GM12878 (cell line): Measurements from ENCODE around the gene AFAP1L2. TPM values are rescaled to one million over a fixed set of nuclear protein-coding genes. Genes with fewer than 3 reads are reported as not detected.

Experiments
- ATAC-seq: fragments of 200-7000 bp; cut with Tn5 transposase; 3 replicates; pipeline ENCODE4 v1.9.1; 2020; ENCODE audit warnings: mild to moderate bottlenecking, moderate library complexity
- BruUV-seq: library from RNA; stranded (reverse); fragments of 400-500 nt; replicated peaks from 2 replicates; lab custom pipeline; 2021; lab: Mats Ljungman, UMichigan
- CTCF ChIA-PET: fragments of 300-600 bp; sonication (Branson Sonifier 250); formaldehyde crosslinking; extraction: SDS; loops from one replicate; lab custom pipeline; 2021; ENCODE audit warnings: inconsistent platforms; lab: Yijun Ruan, JAX
- POLR2A ChIA-PET: fragments of 350-600 bp; formaldehyde crosslinking; extraction: SDS; loops from one replicate; lab custom pipeline; 2021; ENCODE audit warnings: inconsistent platforms; lab: Charles Lee
- RAD21 ChIA-PET: fragments of 300-600 bp; sonication (Branson Sonifier 250); formaldehyde crosslinking; loops from one replicate; lab custom pipeline; 2023; ENCODE audit warnings: antibody characterized with exemption; ENCODE audit not compliant: unreplicated experiment; lab: Charles Lee
- SMC1A ChIA-PET: fragments of 300-600 bp; sonication (Branson Sonifier 250); formaldehyde crosslinking; loops from one replicate; lab custom pipeline; 2023; ENCODE audit not compliant: unreplicated experiment, uncharacterized antibody; lab: Charles Lee
- DNase-seq: peaks from one replicate; pipeline ENCODE4 v3.0.0-alpha.2; 2011; ENCODE audit warnings: low read depth, low spot score
- FAIRE-seq: peaks from 3 replicates; lab custom pipeline; 2011; peaks lifted over from hg19 to GRCh38; lab: Jason Lieb, UNC
- H2AFZ ChIP-seq: 2 replicates; pipeline ENCODE4 v1.6.0; 2011; ENCODE audit warnings: low read depth, low read length, control low read depth; ENCODE audit not compliant: control insufficient read depth
- H3K27ac ChIP-seq: 2 replicates; pipeline ENCODE4 v1.5.1; 2011; ENCODE audit warnings: control low read depth; ENCODE audit not compliant: control insufficient read depth, insufficient read depth
- H3K27me3 ChIP-seq, 2 experiments: replicated peaks in 1 of 2; 2 replicates each; pipeline versions ENCODE4 v1.6.0 to v1.6.1; 2011; ENCODE audit warnings: low read length in 1 of 2; ENCODE audit not compliant: control insufficient read depth in 2 of 2, insufficient read depth in 2 of 2
- H3K36me3 ChIP-seq, 2 experiments: 2 replicates each; pipeline ENCODE4 v1.5.1; 2011; ENCODE audit warnings: low read length in 1 of 2; ENCODE audit not compliant: control insufficient read depth in 2 of 2, insufficient read depth in 2 of 2
- H3K4me1 ChIP-seq: 2 replicates; pipeline ENCODE4 v1.6.1; 2011; ENCODE audit warnings: mild to moderate bottlenecking, low read length, moderate library complexity, mixed read lengths; ENCODE audit not compliant: control insufficient read depth, insufficient read depth
- H3K4me2 ChIP-seq: 2 replicates; pipeline ENCODE4 v1.6.0; 2011; ENCODE audit warnings: control low read depth; ENCODE audit not compliant: control insufficient read depth, insufficient read depth
- H3K4me3 ChIP-seq: fragments of 200-600 bp; sonication (generic); 2 replicates; pipeline ENCODE4 v1.5.1; 2016
- H3K79me2 ChIP-seq: 2 replicates; pipeline ENCODE4 v1.6.0; 2011; ENCODE audit warnings: low read length; ENCODE audit not compliant: control insufficient read depth, insufficient read depth
- H3K9ac ChIP-seq: 2 replicates; pipeline ENCODE4 v1.8.0; 2011; ENCODE audit warnings: low read length, control low read depth, mixed read lengths; ENCODE audit not compliant: control insufficient read depth, insufficient read depth
- H3K9me3 ChIP-seq: replicated peaks from 3 replicates; pipeline ENCODE4 v1.5.1; 2011; ENCODE audit warnings: mild to moderate bottlenecking, low read length; ENCODE audit not compliant: control insufficient read depth, insufficient read depth
- H4K20me1 ChIP-seq: 2 replicates; pipeline ENCODE4 v1.6.0; 2011; ENCODE audit not compliant: control insufficient read depth, insufficient read depth
- CHD2 ChIP-seq: IDR thresholded peaks from 2 replicates; pipeline ENCODE4 v1.6.1; 2011; ENCODE audit warnings: low read depth, low read length, improper control_type of control experiment, borderline replicate concordance
- IKZF2 ChIP-seq, 2 experiments: fragments of 450-650 bp; IDR thresholded peaks; 2 replicates each; pipeline ENCODE4 v1.6.1; 2017; ENCODE audit warnings: mild to moderate bottlenecking in 2 of 2, moderate library complexity in 2 of 2
- MTA3 ChIP-seq: IDR thresholded peaks from 2 replicates; pipeline ENCODE4 v1.6.1; 2012; ENCODE audit warnings: low read length, inconsistent platforms, borderline replicate concordance
- RBBP5 ChIP-seq: fragments of 200-600 bp; sonication (generic); conservative IDR thresholded peaks from 2 replicates; pipeline ENCODE4 v1.6.1; 2016
- SP1 ChIP-seq: IDR thresholded peaks from one replicate; pipeline ENCODE4 v1.6.1; 2011; ENCODE audit warnings: low read depth, low read length
- STAT1 ChIP-seq: fragments of 450-650 bp; conservative IDR thresholded peaks from 2 replicates; pipeline ENCODE4 v1.6.1; 2014; ENCODE audit warnings: antibody characterized with exemption, mild to moderate bottlenecking
- SUZ12 ChIP-seq: fragments of 200-600 bp; sonication (generic); IDR thresholded peaks from one replicate; pipeline ENCODE4 v1.6.1; 2018; ENCODE audit warnings: antibody characterized with exemption, mild to moderate bottlenecking; ENCODE audit not compliant: unreplicated experiment
- TCF3 ChIP-seq: IDR thresholded peaks from 2 replicates; pipeline ENCODE4 v1.6.1; 2012; ENCODE audit warnings: low read depth, mild to moderate bottlenecking, low read length, borderline replicate concordance; ENCODE audit not compliant: insufficient read depth
- TCF7 ChIP-seq: IDR thresholded peaks from 2 replicates; pipeline ENCODE4 v1.6.1; 2014; ENCODE audit warnings: antibody characterized with exemption, borderline replicate concordance
- ZNF384 ChIP-seq: IDR thresholded peaks from 2 replicates; pipeline ENCODE4 v1.6.1; 2012; ENCODE audit warnings: low read depth, mild to moderate bottlenecking, low read length, improper control_type of control experiment, borderline replicate concordance
- WGBS: methylation state at CpG from one replicate; pipeline ENCODE4 v1.1.6; 2016; ENCODE audit warnings: low lambda C conversion rate; ENCODE audit not compliant: insufficient replicate concordance, insufficient coverage; ENCODE audit errors: missing lambda C conversion rate; 5-methylcytosine and 5-hydroxymethylcytosine counted together
- in situ Hi-C: fragments of 300-500 bp; cut with MboI; formaldehyde crosslinking; loops from 9 replicates; pipeline ENCODE4 v1.14.3; 2018; ENCODE audit warnings: mixed read lengths
- intact Hi-C: fragments of 100-400 bp; cut with micrococcal nuclease; formaldehyde crosslinking; loops from one replicate; pipeline ENCODE4 v1.14.2; 2022; ENCODE audit not compliant: unreplicated experiment
- polyA plus RNA-seq, 11 experiments: library from polyadenylated mRNA; depleted of rRNA in 4 of 11; unstranded in 6 of 11; stranded (reverse) in 5 of 11; fragments of >200 nt; fragmentation: Nextera tagmentation in 4 of 11; fragmentation: Illumina TruSeq in 1 of 11; extraction: Ambion mirVana in 4 of 11; extraction: Trizol in 1 of 11; gene quantifications; 1 replicate in 1 of 11; 2 replicates in 10 of 11; pipeline versions ENCODE4 v1.2.1 to v1.2.3, GENCODE V29; 2011 to 2016; ENCODE audit warnings: inconsistent platforms in 2 of 11, missing spikeins in 2 of 11, low read depth in 1 of 11
- total RNA-seq, 4 experiments: library from RNA; depleted of rRNA in 3 of 4; stranded (reverse); fragments of >200 nt in 3 of 4; fragmentation: Illumina TruSeq in 1 of 4; extraction: Trizol in 1 of 4; gene quantifications; 2 replicates each; pipeline versions ENCODE4 v1.2.1 to v1.2.3, GENCODE V29; 2013 to 2021
- TF ChIP-seq, protein P1 (sequence below): fragments of 450-650 bp; IDR thresholded peaks from 2 replicates; pipeline ENCODE4 v1.6.1; 2017; ENCODE audit warnings: borderline replicate concordance

The AFAP1L2 gene
- total and polyA plus RNA-seq, 10 of the 15 experiments (the other 5 are each of a cell fraction or from before 2014, with no cell fraction given): 0.03 to 4.0 (median 0.34) TPM

DNA sequence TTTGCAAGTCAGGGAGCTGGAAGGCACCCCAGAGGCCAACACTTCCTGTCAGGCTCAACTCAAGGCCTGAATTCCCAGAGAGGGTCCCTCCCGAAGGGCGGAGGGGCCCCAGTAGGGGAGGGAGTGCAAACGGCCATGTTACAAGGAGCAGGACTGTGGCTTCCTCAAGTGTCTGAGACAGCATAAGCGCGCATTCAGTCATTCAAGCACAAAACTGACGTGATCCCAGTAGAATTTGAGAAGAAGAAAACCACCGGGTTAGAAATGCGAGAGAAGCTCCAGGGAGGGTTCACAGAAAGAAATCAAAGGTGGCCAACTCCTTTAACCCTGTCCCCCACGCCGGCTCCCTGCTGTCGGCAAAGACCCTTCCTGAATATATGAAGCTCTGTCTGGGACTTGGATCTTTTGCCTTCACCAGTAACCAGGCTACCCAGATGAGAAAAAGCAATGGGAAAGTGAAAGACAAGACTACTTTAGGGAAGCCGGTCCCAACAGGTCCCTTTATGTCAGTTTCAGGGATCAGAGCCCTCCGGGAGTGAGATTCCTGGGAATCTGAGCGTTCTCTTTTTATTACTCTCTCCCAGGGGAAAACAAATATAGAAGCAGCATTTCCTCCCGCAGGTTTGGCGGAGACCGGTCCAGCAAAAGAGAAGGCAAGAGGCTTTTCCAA, 1.3 kb downstream of the AFAP1L2 start:
- TF ChIP-seq, protein P1, sequence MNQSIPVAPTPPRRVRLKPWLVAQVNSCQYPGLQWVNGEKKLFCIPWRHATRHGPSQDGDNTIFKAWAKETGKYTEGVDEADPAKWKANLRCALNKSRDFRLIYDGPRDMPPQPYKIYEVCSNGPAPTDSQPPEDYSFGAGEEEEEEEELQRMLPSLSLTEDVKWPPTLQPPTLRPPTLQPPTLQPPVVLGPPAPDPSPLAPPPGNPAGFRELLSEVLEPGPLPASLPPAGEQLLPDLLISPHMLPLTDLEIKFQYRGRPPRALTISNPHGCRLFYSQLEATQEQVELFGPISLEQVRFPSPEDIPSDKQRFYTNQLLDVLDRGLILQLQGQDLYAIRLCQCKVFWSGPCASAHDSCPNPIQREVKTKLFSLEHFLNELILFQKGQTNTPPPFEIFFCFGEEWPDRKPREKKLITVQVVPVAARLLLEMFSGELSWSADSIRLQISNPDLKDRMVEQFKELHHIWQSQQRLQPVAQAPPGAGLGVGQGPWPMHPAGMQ: no peak
- no peak for TF ChIP-seq MTA3
- TF ChIP-seq TCF3: no peak
- TF ChIP-seq STAT1: no peak
- no peak for TF ChIP-seq TCF7
- TF ChIP-seq RBBP5: no peak
- no peak for TF ChIP-seq CHD2
- TF ChIP-seq IKZF2 (IDR thresholded peaks at IDR 0.05): peak in 1 of 2 experiments; percentile 16; a peak in 1 of 4 replicates
- no peak for TF ChIP-seq ZNF384
- TF ChIP-seq SUZ12: peak; percentile 31
- no peak for TF ChIP-seq SP1
- H3K9me3 ChIP-seq: no peaks in the 10 kb centered on the region
- H3K4me1 ChIP-seq: peaks cover 1% of the 10 kb centered on the region
- no peaks in the 10 kb centered on the region for H3K36me3 ChIP-seq
- H3K9ac ChIP-seq: peak overlapping the region; percentile 34
- H2AFZ ChIP-seq: no peak overlapping the region; the same call in 1 of the 2 replicates
- 17% methylated on average over 17 of the region's 17 CpGs for WGBS
- no peak for DNase-seq
- peak overlapping the region; percentile 26; the same call in 1 of the 2 replicates for H3K4me2 ChIP-seq
- in situ Hi-C loops (no loop called here), intact Hi-C loops (no loop called here)
- CTCF ChIA-PET: interaction anchor here (1.0 to 2.1 kb wide), 6 partner anchors 15 to 99 kb away, joined by 3 to 21 read pairs (median 4); no protein-coding TSS in a partner anchor
- FAIRE-seq: no peak
- SMC1A ChIA-PET: interaction anchor here (0.6 to 2.0 kb wide), 8 partner anchors 14 to 692 kb away, joined by 3 to 14 read pairs (median 3); no protein-coding TSS in a partner anchor
- RAD21 ChIA-PET: interaction anchor here (0.7 to 2.8 kb wide), 5 partner anchors 21 to 99 kb away, joined by 4 to 21 read pairs (median 6); no protein-coding TSS in a partner anchor
- H4K20me1 ChIP-seq: no peaks in the 10 kb centered on the region
- peak overlapping the region; percentile 40; the same call in 1 of the 2 replicates for H3K4me3 ChIP-seq
- POLR2A ChIA-PET: interaction anchor here (1.1 kb wide), 1 partner anchor 10 kb away, joined by 3 read pairs; no protein-coding TSS in a partner anchor
- BruUV-seq: no TSS peak
- no peaks in the 10 kb centered on the region for H3K79me2 ChIP-seq
- ATAC-seq: peak; percentile 59
- peaks cover 5 to 7% of the 10 kb centered on the region in 2 experiments; a peak in 3 of 4 replicates for H3K27me3 ChIP-seq
- H3K27ac ChIP-seq: peak overlapping the region; percentile 8
